HEK293 (cell line): ENCODE measurements around the gene OXA1L.
A peak's percentile ranks its signal among the peaks of the same experiment; 100 is the strongest.

ENCODE experiments used
- GLIS1 ChIP-seq: fragments of 450-650 bp; formaldehyde crosslinking; IDR thresholded peaks from 2 replicates; pipeline ENCODE4 v1.5.1; 2016; ENCODE audit warnings: missing biosample characterization, missing genetic modification characterization
- OVOL3 ChIP-seq: fragments of 450-650 bp; formaldehyde crosslinking; IDR thresholded peaks from 2 replicates; pipeline ENCODE4 v1.5.1; 2016; ENCODE audit warnings: missing biosample characterization, missing genetic modification characterization
- ZBTB10 ChIP-seq: fragments of 450-650 bp; formaldehyde crosslinking; IDR thresholded peaks from 2 replicates; pipeline ENCODE4 v1.5.1; 2016; ENCODE audit warnings: missing biosample characterization, missing genetic modification characterization
- ZBTB8A ChIP-seq: fragments of 450-650 bp; formaldehyde crosslinking; IDR thresholded peaks from 2 replicates; pipeline ENCODE4 v1.5.1; 2016; ENCODE audit warnings: missing biosample characterization, missing genetic modification characterization
- ZNF16 ChIP-seq: fragments of 450-650 bp; formaldehyde crosslinking; IDR thresholded peaks from 2 replicates; pipeline ENCODE4 v1.5.1; 2016; ENCODE audit warnings: low read depth, missing biosample characterization, missing genetic modification characterization
- ZNF416 ChIP-seq: fragments of 450-650 bp; formaldehyde crosslinking; IDR thresholded peaks from 2 replicates; pipeline ENCODE4 v1.5.1; 2016; ENCODE audit warnings: missing biosample characterization, missing genetic modification characterization
- ZNF529 ChIP-seq: fragments of 450-650 bp; formaldehyde crosslinking; IDR thresholded peaks from 2 replicates; pipeline ENCODE4 v1.5.1; 2017; ENCODE audit warnings: missing genetic modification characterization, missing biosample characterization; ENCODE audit not compliant: insufficient replicate concordance
- ZNF555 ChIP-seq: fragments of 450-650 bp; formaldehyde crosslinking; conservative IDR thresholded peaks from 2 replicates; pipeline ENCODE4 v1.5.1; 2017; ENCODE audit warnings: missing biosample characterization, mild to moderate bottlenecking, missing genetic modification characterization, inconsistent platforms
- ZNF610 ChIP-seq: fragments of 450-650 bp; formaldehyde crosslinking; IDR thresholded peaks from 2 replicates; pipeline ENCODE4 v1.5.1; 2016; ENCODE audit warnings: missing biosample characterization, missing genetic modification characterization, borderline replicate concordance
- ZNF701 ChIP-seq: fragments of 450-650 bp; formaldehyde crosslinking; IDR thresholded peaks from 2 replicates; pipeline ENCODE4 v1.5.1; 2016; ENCODE audit warnings: missing biosample characterization, missing genetic modification characterization
- ZNF785 ChIP-seq: fragments of 450-650 bp; formaldehyde crosslinking; IDR thresholded peaks from 2 replicates; pipeline ENCODE4 v1.5.1; 2016; ENCODE audit warnings: missing biosample characterization, missing genetic modification characterization
- TF ChIP-seq, protein P1 (sequence below): fragments of 450-650 bp; formaldehyde crosslinking; IDR thresholded peaks from 2 replicates; pipeline ENCODE4 v1.5.1; 2017; ENCODE audit warnings: missing biosample characterization, missing genetic modification characterization
- TF ChIP-seq, protein P2 (sequence below): fragments of 450-650 bp; formaldehyde crosslinking; optimal IDR thresholded peaks from 2 replicates; pipeline ENCODE3; 2016; ENCODE audit warnings: missing biosample characterization, mild to moderate bottlenecking, missing genetic modification characterization
- TF ChIP-seq, protein P3 (sequence below): fragments of 450-650 bp; formaldehyde crosslinking; IDR thresholded peaks from 2 replicates; pipeline ENCODE4 v1.5.1; 2016; ENCODE audit warnings: missing biosample characterization, missing genetic modification characterization
- TF ChIP-seq, protein P4 (sequence below): fragments of 450-650 bp; formaldehyde crosslinking; IDR thresholded peaks from 2 replicates; pipeline ENCODE4 v1.5.1; 2016; ENCODE audit warnings: missing biosample characterization, missing genetic modification characterization
- TF ChIP-seq, protein P5 (sequence below): fragments of 450-650 bp; formaldehyde crosslinking; IDR thresholded peaks from 2 replicates; pipeline ENCODE4 v1.5.1; 2016; ENCODE audit warnings: missing biosample characterization, missing genetic modification characterization
- TF ChIP-seq, protein P6 (sequence below): fragments of 450-650 bp; formaldehyde crosslinking; IDR thresholded peaks from 2 replicates; pipeline ENCODE4 v1.5.1; 2016; ENCODE audit warnings: missing biosample characterization, missing genetic modification characterization

OXA1L gene

GRCh38 chr14:22766457-22767322, at the start of gene OXA1L (continued):
- TF ChIP-seq, protein P1, sequence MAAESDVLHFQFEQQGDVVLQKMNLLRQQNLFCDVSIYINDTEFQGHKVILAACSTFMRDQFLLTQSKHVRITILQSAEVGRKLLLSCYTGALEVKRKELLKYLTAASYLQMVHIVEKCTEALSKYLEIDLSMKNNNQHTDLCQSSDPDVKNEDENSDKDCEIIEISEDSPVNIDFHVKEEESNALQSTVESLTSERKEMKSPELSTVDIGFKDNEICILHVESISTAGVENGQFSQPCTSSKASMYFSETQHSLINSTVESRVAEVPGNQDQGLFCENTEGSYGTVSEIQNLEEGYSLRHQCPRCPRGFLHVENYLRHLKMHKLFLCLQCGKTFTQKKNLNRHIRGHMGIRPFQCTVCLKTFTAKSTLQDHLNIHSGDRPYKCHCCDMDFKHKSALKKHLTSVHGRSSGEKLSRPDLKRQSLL (tag by site-specific recombination): peak; percentile 78; the same call in 1 of the 2 replicates
- no peak for TF ChIP-seq GLIS1
- TF ChIP-seq, protein P2, sequence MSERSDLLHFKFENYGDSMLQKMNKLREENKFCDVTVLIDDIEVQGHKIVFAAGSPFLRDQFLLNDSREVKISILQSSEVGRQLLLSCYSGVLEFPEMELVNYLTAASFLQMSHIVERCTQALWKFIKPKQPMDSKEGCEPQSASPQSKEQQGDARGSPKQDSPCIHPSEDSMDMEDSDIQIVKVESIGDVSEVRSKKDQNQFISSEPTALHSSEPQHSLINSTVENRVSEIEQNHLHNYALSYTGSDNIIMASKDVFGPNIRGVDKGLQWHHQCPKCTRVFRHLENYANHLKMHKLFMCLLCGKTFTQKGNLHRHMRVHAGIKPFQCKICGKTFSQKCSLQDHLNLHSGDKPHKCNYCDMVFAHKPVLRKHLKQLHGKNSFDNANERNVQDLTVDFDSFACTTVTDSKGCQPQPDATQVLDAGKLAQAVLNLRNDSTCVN (tag by site-specific recombination): peak; percentile 32
- no peak for TF ChIP-seq ZBTB10 (tag by site-specific recombination)
- no peak for TF ChIP-seq ZNF701 (tag by site-specific recombination)
- TF ChIP-seq ZNF529 (tag by site-specific recombination): no peak
- TF ChIP-seq, protein P3, sequence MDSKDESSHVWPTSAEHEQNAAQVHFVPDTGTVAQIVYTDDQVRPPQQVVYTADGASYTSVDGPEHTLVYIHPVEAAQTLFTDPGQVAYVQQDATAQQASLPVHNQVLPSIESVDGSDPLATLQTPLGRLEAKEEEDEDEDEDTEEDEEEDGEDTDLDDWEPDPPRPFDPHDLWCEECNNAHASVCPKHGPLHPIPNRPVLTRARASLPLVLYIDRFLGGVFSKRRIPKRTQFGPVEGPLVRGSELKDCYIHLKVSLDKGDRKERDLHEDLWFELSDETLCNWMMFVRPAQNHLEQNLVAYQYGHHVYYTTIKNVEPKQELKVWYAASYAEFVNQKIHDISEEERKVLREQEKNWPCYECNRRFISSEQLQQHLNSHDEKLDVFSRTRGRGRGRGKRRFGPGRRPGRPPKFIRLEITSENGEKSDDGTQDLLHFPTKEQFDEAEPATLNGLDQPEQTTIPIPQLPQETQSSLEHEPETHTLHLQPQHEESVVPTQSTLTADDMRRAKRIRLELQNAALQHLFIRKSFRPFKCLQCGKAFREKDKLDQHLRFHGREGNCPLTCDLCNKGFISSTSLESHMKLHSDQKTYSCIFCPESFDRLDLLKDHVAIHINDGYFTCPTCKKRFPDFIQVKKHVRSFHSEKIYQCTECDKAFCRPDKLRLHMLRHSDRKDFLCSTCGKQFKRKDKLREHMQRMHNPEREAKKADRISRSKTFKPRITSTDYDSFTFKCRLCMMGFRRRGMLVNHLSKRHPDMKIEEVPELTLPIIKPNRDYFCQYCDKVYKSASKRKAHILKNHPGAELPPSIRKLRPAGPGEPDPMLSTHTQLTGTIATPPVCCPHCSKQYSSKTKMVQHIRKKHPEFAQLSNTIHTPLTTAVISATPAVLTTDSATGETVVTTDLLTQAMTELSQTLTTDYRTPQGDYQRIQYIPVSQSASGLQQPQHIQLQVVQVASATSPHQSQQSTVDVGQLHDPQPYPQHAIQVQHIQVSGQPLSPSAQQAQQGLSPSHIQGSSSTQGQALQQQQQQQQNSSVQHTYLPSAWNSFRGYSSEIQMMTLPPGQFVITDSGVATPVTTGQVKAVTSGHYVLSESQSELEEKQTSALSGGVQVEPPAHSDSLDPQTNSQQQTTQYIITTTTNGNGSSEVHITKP: no peak; the same call in 1 of the 2 replicates
- no peak for TF ChIP-seq ZNF785 (tag by site-specific recombination)
- TF ChIP-seq OVOL3 (tag by site-specific recombination): no peak
- TF ChIP-seq ZNF16: no peak
- TF ChIP-seq, protein P4, sequence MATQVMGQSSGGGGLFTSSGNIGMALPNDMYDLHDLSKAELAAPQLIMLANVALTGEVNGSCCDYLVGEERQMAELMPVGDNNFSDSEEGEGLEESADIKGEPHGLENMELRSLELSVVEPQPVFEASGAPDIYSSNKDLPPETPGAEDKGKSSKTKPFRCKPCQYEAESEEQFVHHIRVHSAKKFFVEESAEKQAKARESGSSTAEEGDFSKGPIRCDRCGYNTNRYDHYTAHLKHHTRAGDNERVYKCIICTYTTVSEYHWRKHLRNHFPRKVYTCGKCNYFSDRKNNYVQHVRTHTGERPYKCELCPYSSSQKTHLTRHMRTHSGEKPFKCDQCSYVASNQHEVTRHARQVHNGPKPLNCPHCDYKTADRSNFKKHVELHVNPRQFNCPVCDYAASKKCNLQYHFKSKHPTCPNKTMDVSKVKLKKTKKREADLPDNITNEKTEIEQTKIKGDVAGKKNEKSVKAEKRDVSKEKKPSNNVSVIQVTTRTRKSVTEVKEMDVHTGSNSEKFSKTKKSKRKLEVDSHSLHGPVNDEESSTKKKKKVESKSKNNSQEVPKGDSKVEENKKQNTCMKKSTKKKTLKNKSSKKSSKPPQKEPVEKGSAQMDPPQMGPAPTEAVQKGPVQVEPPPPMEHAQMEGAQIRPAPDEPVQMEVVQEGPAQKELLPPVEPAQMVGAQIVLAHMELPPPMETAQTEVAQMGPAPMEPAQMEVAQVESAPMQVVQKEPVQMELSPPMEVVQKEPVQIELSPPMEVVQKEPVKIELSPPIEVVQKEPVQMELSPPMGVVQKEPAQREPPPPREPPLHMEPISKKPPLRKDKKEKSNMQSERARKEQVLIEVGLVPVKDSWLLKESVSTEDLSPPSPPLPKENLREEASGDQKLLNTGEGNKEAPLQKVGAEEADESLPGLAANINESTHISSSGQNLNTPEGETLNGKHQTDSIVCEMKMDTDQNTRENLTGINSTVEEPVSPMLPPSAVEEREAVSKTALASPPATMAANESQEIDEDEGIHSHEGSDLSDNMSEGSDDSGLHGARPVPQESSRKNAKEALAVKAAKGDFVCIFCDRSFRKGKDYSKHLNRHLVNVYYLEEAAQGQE: no peak
- no peak for TF ChIP-seq ZNF416 (tag by site-specific recombination)
- TF ChIP-seq ZNF610 (tag by site-specific recombination): no peak
- TF ChIP-seq ZBTB8A: 0 out of 2 replicates have a peak, but pooled peaks have one; percentile 11
- TF ChIP-seq ZNF555 (tag by site-specific recombination): no peak
- TF ChIP-seq, protein P5, sequence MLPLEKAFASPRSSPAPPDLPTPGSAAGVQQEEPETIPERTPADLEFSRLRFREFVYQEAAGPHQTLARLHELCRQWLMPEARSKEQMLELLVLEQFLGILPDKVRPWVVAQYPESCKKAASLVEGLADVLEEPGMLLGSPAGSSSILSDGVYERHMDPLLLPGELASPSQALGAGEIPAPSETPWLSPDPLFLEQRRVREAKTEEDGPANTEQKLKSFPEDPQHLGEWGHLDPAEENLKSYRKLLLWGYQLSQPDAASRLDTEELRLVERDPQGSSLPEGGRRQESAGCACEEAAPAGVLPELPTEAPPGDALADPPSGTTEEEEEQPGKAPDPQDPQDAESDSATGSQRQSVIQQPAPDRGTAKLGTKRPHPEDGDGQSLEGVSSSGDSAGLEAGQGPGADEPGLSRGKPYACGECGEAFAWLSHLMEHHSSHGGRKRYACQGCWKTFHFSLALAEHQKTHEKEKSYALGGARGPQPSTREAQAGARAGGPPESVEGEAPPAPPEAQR: no peak
- TF ChIP-seq, protein P6, sequence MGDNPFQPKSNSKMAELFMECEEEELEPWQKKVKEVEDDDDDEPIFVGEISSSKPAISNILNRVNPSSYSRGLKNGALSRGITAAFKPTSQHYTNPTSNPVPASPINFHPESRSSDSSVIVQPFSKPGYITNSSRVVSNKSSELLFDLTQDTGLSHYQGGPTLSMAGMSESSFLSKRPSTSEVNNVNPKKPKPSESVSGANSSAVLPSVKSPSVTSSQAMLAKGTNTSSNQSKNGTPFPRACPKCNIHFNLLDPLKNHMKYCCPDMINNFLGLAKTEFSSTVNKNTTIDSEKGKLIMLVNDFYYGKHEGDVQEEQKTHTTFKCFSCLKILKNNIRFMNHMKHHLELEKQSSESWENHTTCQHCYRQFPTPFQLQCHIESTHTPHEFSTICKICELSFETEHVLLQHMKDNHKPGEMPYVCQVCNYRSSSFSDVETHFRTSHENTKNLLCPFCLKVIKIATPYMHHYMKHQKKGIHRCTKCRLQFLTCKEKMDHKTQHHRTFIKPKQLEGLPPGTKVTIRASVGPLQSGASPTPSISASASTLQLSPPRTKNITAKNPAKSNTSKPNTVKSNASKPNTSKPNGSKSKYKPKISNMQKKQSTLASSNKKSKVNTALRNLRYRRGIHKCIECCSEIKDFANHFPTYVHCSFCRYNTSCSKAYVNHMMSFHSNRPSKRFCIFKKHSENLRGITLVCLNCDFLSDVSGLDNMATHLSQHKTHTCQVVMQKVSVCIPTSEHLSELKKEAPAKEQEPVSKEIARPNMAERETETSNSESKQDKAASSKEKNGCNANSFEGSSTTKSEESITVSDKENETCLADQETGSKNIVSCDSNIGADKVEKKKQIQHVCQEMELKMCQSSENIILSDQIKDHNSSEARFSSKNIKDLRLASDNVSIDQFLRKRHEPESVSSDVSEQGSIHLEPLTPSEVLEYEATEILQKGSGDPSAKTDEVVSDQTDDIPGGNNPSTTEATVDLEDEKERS (tag by site-specific recombination): no peak
